Stimulated activated naive CD8-positive, alpha-beta T cell treated with anti-CD3 and anti-CD28 coated beads, Interleukin-15, Interleukin-2, amounts not matched to agents 100 U/mL and 50 U/mL, for 24 hours (primary cell): ENCODE measurements around the gene OR4F29.
"Not testable (repeated sequence)": the region's sequence is repeated elsewhere in the genome, so short reads cannot be mapped to it uniquely, and the experiment has no call there.

ENCODE experiments used
- ATAC-seq: fragments of 150-1000 bp; cut with Tn5 transposase; one replicate; pipeline ENCODE4 v1.10.0; 2021
- DNase-seq: peaks from one replicate; pipeline ENCODE4 v3.0.0; 2021

Gene OR4F29

GRCh38 chr1:451578-451977, at the start of gene OR4F29:
Gene OR4F29 (minus strand): TSS chr1:451678. CDS start chr1:451678, 0 bp downstream.
- DNase-seq, ATAC-seq: not testable (repeated sequence)
